Heart left ventricle (tissue), 13 donors: ENCODE results near the gene PRRG2.

ENCODE experiments used
- CTCF ChIP-seq, 12 donors: fragments of 200-600 bp; sonication (generic) in 4 of 12; IDR thresholded peaks; one replicate each; pipeline versions ENCODE4 v1.5.0 to v1.8.0; 2018 to 2022; ENCODE audit warnings: antibody characterized with exemption in 12 of 12, mild to moderate bottlenecking in 5 of 12
- POLR2A ChIP-seq, 2 donors: fragments of 450-650 bp; IDR thresholded peaks; one replicate each; pipeline ENCODE4 v1.6.1; 2017; ENCODE audit warnings: antibody characterized with exemption in 2 of 2, mild to moderate bottlenecking in 2 of 2, moderate library complexity in 2 of 2
- donor health status: ischemic (EF 13 %, LVEDD 7.1; RV severe dilation, severe dysfunction).
- donor health status: DM: no; HTN: yes; CAD: no.
- donor health status: DM: no; HTN: no; CAD: no.
- donor health status: ischemic (EF 25% LVEDD 6.9; RV normal size, moderate dysfunction).
- donor health status: ischemic (EF 25% LVEDD 5.7; RV mildly dilated, moderate dysfunction).
- donor health status: ischemic (EF 35%, LVEDD 5.7; RV mildly dilated, moderate dysfunction).
- donor health status: nonischemic (EF 11% LVEDD 7.7; RV severe dilation, severe dysfunction).
- donor health status: DM: yes; HTN: yes; CAD: no.
- donor health status: PGD.
- donor health status: ischemic (EF 29% LVEDD 5.4; RV normal size, mild dysfunction).
- donor health status: nonischemic (EF 23%, LVEDD 6.1; RV moderate dilation, normal function).

DNA sequence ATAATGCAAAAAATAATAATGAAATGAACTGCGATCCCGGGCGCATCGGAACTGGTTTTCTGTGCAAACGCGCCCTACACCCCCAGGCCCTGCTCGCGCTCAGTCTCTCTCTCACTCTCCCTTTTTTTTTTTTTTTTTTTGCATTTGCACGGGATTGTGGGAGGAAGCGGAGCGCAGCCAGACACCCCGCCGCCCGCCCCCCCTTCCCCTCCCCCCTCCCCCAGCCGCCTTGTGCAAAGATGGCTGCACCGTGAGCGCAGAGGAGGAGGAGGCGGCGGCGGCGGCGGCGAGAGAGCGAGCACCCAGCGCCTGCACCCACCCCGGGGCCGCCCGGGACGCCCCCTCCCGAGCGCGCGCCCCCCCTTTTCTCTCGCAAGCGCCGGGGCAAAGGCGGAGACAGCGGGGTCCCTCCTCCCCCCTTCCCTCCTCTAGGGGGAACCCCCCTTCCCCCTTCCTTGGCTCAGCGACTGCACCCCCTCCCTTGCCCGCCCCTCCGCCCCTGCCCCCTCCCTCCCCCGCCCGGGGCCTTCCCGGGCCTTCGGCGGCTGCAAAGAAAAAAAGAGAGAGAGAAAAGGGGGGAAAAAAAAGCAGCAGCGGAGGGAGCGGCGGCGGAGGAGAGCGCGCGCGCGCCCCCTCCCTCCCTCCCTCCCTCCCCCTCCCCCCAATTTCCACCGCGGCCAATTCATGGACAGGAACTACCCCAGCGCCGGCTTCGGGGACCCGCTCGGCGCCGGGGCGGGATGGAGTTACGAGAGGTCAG, 10.0 kb downstream of the PRRG2 start, which contains the start of gene PRR12:
- TF ChIP-seq CTCF (IDR thresholded peaks at IDR 0.05), result no peak
- TF ChIP-seq POLR2A (IDR thresholded peaks at IDR 0.05), result no peak
